HAP-1 (cell line): ENCODE measurements around the gene GPR137C.

ENCODE experiments used
- DNase-seq, 2 experiments: peaks; one replicate each; pipeline ENCODE4 v3.0.0-alpha.2; 2016 to 2020; ENCODE audit warnings: low spot score in 2 of 2
- H3K27me3 ChIP-seq: fragments of 250-450 bp; sonication (Bioruptor Pico); 2 replicates; pipeline ENCODE4 v1.5.1; 2020; ENCODE audit warnings: low read depth, mild to moderate bottlenecking, moderate library complexity
- H3K36me3 ChIP-seq: fragments of 250-450 bp; sonication (Bioruptor Pico); replicated peaks from 2 replicates; pipeline ENCODE4 v1.5.1; 2020; ENCODE audit warnings: mild to moderate bottlenecking
- H3K4me1 ChIP-seq: fragments of 250-450 bp; sonication (Bioruptor Pico); 2 replicates; pipeline ENCODE4 v1.5.1; 2020; ENCODE audit warnings: mild to moderate bottlenecking
- H3K4me3 ChIP-seq: fragments of 250-450 bp; sonication (Bioruptor Pico); 2 replicates; pipeline ENCODE4 v1.5.1; 2020; ENCODE audit warnings: mild to moderate bottlenecking, moderate library complexity
- H3K9me3 ChIP-seq: fragments of 250-450 bp; sonication (Bioruptor Pico); 2 replicates; pipeline ENCODE4 v1.5.1; 2020; ENCODE audit warnings: mild to moderate bottlenecking, moderate library complexity
- in situ Hi-C: fragments of 300-500 bp; cut with MboI; formaldehyde crosslinking; loops from 3 replicates; pipeline ENCODE4 v1.14.3; 2020; ENCODE audit warnings: low sequenced_read_pairs, inconsistent platforms, mixed read lengths

Gene GPR137C

GRCh38 chr14:52552063-52552988 is at the start of gene GPR137C, which contains the start of gene TXNDC16:
Gene GPR137C (plus strand): TSS chr14:52552836. CDS start chr14:52553148, 312 bp downstream.
Gene TXNDC16 (minus strand): TSS chr14:52552505. CDS start chr14:52543557, 8,948 bp downstream.
- no peaks in the 10 kb centered on the region for H3K36me3 ChIP-seq
- peak within 1 kb of the TSS; percentile 70 for H3K4me3 ChIP-seq
- H3K27me3 ChIP-seq = no peaks in the 10 kb centered on the region
- H3K4me1 ChIP-seq = peaks cover 10% of the 10 kb centered on the region
- in situ Hi-C loops = no loop called here
- DNase-seq = peak; percentile 99 to 100
- no peaks in the 10 kb centered on the region for H3K9me3 ChIP-seq

GRCh38 chr14:52513249-52513648 is 39.4 kb upstream of the GPR137C start:
- Histone ChIP-seq H3K27me3 (no peaks in the 10 kb centered on the region), H3K4me3 (no peak overlapping the region), H3K36me3 (no peaks in the 10 kb centered on the region), H3K4me1 (no peaks in the 10 kb centered on the region; the same call in 1 of the 2 replicates), H3K9me3 (no peaks in the 10 kb centered on the region)
- in situ Hi-C loops = no loop called here
- DNase-seq = no peak

- no peaks in the 10 kb centered on the region for H3K36me3 ChIP-seq
- in situ Hi-C loops = no loop called here
- DNase-seq = no peak
- H3K27me3 ChIP-seq = no peaks in the 10 kb centered on the region
- no peaks in the 10 kb centered on the region for H3K9me3 ChIP-seq
- no peak overlapping the region for H3K4me3 ChIP-seq
- H3K4me1 ChIP-seq = no peaks in the 10 kb centered on the region; the same call in 1 of the 2 replicates
These were observed 38.4 kb upstream of the GPR137C start for GRCh38 chr14:52514046-52514811.

GRCh38 chr14:52522033-52522432 is 30.6 kb upstream of the GPR137C start:
- Histone ChIP-seq H3K27me3 (no peaks in the 10 kb centered on the region), H3K4me1 (no peaks in the 10 kb centered on the region), H3K9me3 (no peaks in the 10 kb centered on the region), H3K4me3 (no peak overlapping the region), H3K36me3 (no peaks in the 10 kb centered on the region)
- in situ Hi-C loops = no loop called here
- DNase-seq = no peak

GRCh38 chr14:52522581-52523345 is 29.9 kb upstream of the GPR137C start:
- Histone ChIP-seq H3K36me3 (no peaks in the 10 kb centered on the region), H3K27me3 (no peaks in the 10 kb centered on the region), H3K4me1 (no peaks in the 10 kb centered on the region), H3K4me3 (no peak overlapping the region), H3K9me3 (no peaks in the 10 kb centered on the region)
- DNase-seq = no peak
- in situ Hi-C loops = no loop called here

GRCh38 chr14:52527052-52527451 is 25.6 kb upstream of the GPR137C start:
- no peak overlapping the region for H3K4me3 ChIP-seq
- in situ Hi-C loops = no loop called here
- no peaks in the 10 kb centered on the region for H3K9me3 ChIP-seq
- H3K36me3 ChIP-seq = no peaks in the 10 kb centered on the region
- no peaks in the 10 kb centered on the region for H3K4me1 ChIP-seq
- H3K27me3 ChIP-seq = no peaks in the 10 kb centered on the region
- no peak for DNase-seq

- in situ Hi-C loops = no loop called here
- Histone ChIP-seq H3K36me3 (peaks cover 18% of the 10 kb centered on the region), H3K4me3 (no peak overlapping the region)
These were observed 21.2 kb upstream of the GPR137C start for GRCh38 chr14:52531481-52531880.

GRCh38 chr14:52536269-52536668 is 16.4 kb upstream of the GPR137C start:
- H3K4me3 ChIP-seq = no peak overlapping the region
- no peaks in the 10 kb centered on the region for H3K9me3 ChIP-seq
- H3K36me3 ChIP-seq = peaks cover 21% of the 10 kb centered on the region
- no peaks in the 10 kb centered on the region for H3K27me3 ChIP-seq
- in situ Hi-C loops = no loop called here
- H3K4me1 ChIP-seq = no peaks in the 10 kb centered on the region
- DNase-seq = no peak

More at GRCh38 chr14:52531481-52531880, 21.2 kb upstream of the GPR137C start:
- Histone ChIP-seq H3K27me3 (no peaks in the 10 kb centered on the region), H3K4me1 (no peaks in the 10 kb centered on the region), H3K9me3 (no peaks in the 10 kb centered on the region)
- no peak for DNase-seq

GRCh38 chr14:52538623-52539022 is 14.0 kb upstream of the GPR137C start:
- Histone ChIP-seq H3K4me3 (no peak overlapping the region), H3K9me3 (no peaks in the 10 kb centered on the region), H3K36me3 (peaks cover 17% of the 10 kb centered on the region), H3K4me1 (no peaks in the 10 kb centered on the region), H3K27me3 (no peaks in the 10 kb centered on the region)
- in situ Hi-C loops = no loop called here
- DNase-seq = no peak

GRCh38 chr14:52545584-52546317 is 6.9 kb upstream of the GPR137C start:
- H3K4me1 ChIP-seq = peaks cover 4% of the 10 kb centered on the region
- in situ Hi-C loops = no loop called here
- no peak for DNase-seq
- H3K9me3 ChIP-seq = no peaks in the 10 kb centered on the region
- no peaks in the 10 kb centered on the region for H3K36me3 ChIP-seq
- H3K4me3 ChIP-seq = no peak overlapping the region
- no peaks in the 10 kb centered on the region for H3K27me3 ChIP-seq

GRCh38 chr14:52546318-52546670 is 6.3 kb upstream of the GPR137C start:
- Histone ChIP-seq H3K9me3 (no peaks in the 10 kb centered on the region), H3K4me3 (no peak overlapping the region), H3K36me3 (no peaks in the 10 kb centered on the region), H3K4me1 (peaks cover 7% of the 10 kb centered on the region), H3K27me3 (no peaks in the 10 kb centered on the region)
- no peak for DNase-seq
- in situ Hi-C loops = no loop called here

- in situ Hi-C loops = no loop called here
- Histone ChIP-seq H3K27me3 (no peaks in the 10 kb centered on the region), H3K4me1 (peaks cover 7% of the 10 kb centered on the region), H3K36me3 (no peaks in the 10 kb centered on the region), H3K4me3 (no peak overlapping the region), H3K9me3 (no peaks in the 10 kb centered on the region)
- DNase-seq = no peak
These were observed 5.6 kb upstream of the GPR137C start for GRCh38 chr14:52547027-52547426.

- H3K9me3 ChIP-seq = no peaks in the 10 kb centered on the region
- H3K4me3 ChIP-seq = no peak overlapping the region
- in situ Hi-C loops = no loop called here
- peaks cover 7% of the 10 kb centered on the region for H3K4me1 ChIP-seq
- H3K36me3 ChIP-seq = no peaks in the 10 kb centered on the region
- no peak for DNase-seq
- no peaks in the 10 kb centered on the region for H3K27me3 ChIP-seq
These were observed 5.1 kb upstream of the GPR137C start for GRCh38 chr14:52547526-52547925.
